ENCODE measurements around the gene GNL1. TPM values are rescaled to one million over a fixed set of nuclear protein-coding genes. Genes with fewer than 3 reads are reported as not detected.
"Not testable (repeated sequence)": the region's sequence is repeated elsewhere in the genome, so short reads cannot be mapped to it uniquely, and the experiment has no call there.

Gene GNL1
- total RNA-seq, 1 donor from 2014 or later: 81.0 TPM

DNA sequence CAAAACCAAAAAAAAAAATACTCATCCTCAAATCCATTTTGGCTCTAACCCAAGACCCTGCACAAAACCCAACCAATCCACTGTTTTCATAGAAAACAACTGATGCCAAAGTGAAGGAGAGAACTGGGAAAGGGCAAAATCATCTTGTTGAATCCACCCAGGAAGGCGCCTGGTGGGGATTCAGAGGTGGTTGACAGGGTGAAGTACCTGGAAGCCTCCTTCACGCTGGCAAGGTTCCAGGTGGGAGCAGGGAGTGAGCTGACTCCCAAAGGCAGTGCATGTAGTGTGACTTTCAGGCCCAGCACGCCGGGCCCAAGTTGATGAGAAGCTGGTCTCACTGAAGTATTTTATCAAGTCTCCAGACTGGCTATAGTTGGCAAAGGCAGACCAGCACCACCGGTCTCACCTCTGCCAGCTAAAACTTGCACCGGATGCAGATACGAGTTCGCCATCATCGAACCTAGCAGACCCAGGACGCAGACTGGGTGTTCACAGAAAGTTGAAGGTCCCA, 44.2 kb upstream of the GNL1 start:
- no peak overlapping the region for H3K4me3 Mint-ChIP-seq (ENCODE audit: unreplicated experiment)
- H3K27ac Mint-ChIP-seq (ENCODE audit: unreplicated experiment): peak overlapping the region; percentile 32
- peaks cover 6% of the 10 kb centered on the region for H3K4me1 Mint-ChIP-seq (ENCODE audit: unreplicated experiment)
- no peak for TF ChIP-seq CTCF (IDR thresholded peaks at IDR 0.05)
- DNase-seq (ENCODE audit: extremely low spot score, unreplicated experiment): no peak
- H3K9me3 Mint-ChIP-seq (ENCODE audit: unreplicated experiment): no peaks in the 10 kb centered on the region
- peaks cover 30% of the 10 kb centered on the region for H3K36me3 Mint-ChIP-seq (ENCODE audit: unreplicated experiment)
- H3K27me3 Mint-ChIP-seq (ENCODE audit: unreplicated experiment): no peaks in the 10 kb centered on the region

- Mint-ChIP-seq H3K9me3 (ENCODE audit: unreplicated experiment) (no peaks in the 10 kb centered on the region), H3K4me1 (ENCODE audit: unreplicated experiment) (peaks cover 6% of the 10 kb centered on the region), H3K27ac (ENCODE audit: unreplicated experiment) (no peak overlapping the region), H3K4me3 (ENCODE audit: unreplicated experiment) (no peak overlapping the region), H3K27me3 (ENCODE audit: unreplicated experiment) (no peaks in the 10 kb centered on the region), H3K36me3 (ENCODE audit: unreplicated experiment) (peaks cover 22% of the 10 kb centered on the region)
- no peak for DNase-seq (ENCODE audit: extremely low spot score, unreplicated experiment)
- no peak for TF ChIP-seq CTCF (IDR thresholded peaks at IDR 0.05)
Measured at GRCh38 chr6:30599625-30600324, 43.5 kb upstream of the GNL1 start.

DNA sequence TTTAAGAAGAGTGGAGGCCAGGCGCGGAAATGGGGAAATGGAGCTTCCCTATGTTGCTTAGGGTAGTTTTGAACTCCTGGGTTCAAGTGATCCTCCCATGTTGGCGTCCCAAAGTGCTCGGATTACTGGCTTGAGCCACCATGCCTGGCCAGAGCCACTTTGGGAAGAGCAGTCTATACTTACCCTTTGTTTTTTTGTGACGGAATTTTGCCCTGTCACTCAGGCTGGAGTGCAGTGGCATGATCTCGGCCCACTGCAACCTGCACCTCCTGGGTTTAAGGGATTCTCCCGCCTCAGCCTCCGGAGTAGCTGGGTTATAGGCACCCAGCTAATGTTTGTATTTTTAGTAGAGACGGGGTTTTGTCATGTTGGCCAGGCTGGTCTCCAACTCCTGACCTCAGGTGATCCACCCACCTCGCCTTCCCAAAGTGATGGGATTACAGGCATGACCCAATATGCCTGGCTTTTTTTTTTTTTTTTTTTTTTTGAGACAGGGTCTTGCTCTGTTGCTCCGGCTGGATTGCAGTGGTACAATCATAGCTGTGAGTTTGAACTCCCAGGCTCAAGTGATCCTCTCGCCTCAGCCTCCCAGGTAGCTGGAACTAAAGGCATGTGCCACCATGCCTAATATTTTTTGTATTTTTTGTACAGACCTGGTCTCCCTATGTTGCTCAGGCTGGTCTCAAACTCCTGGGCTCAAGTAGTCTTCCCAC, 42.8 kb upstream of the GNL1 start:
- no peak overlapping the region for H3K27ac Mint-ChIP-seq (ENCODE audit: unreplicated experiment)
- H3K9me3 Mint-ChIP-seq (ENCODE audit: unreplicated experiment): no peaks in the 10 kb centered on the region
- H3K27me3 Mint-ChIP-seq (ENCODE audit: unreplicated experiment): no peaks in the 10 kb centered on the region
- DNase-seq (ENCODE audit: extremely low spot score, unreplicated experiment): no peak
- TF ChIP-seq CTCF (IDR thresholded peaks at IDR 0.05): no peak
- no peak overlapping the region for H3K4me3 Mint-ChIP-seq (ENCODE audit: unreplicated experiment)
- peaks cover 17% of the 10 kb centered on the region for H3K36me3 Mint-ChIP-seq (ENCODE audit: unreplicated experiment)
- H3K4me1 Mint-ChIP-seq (ENCODE audit: unreplicated experiment): peaks cover 6% of the 10 kb centered on the region

DNA sequence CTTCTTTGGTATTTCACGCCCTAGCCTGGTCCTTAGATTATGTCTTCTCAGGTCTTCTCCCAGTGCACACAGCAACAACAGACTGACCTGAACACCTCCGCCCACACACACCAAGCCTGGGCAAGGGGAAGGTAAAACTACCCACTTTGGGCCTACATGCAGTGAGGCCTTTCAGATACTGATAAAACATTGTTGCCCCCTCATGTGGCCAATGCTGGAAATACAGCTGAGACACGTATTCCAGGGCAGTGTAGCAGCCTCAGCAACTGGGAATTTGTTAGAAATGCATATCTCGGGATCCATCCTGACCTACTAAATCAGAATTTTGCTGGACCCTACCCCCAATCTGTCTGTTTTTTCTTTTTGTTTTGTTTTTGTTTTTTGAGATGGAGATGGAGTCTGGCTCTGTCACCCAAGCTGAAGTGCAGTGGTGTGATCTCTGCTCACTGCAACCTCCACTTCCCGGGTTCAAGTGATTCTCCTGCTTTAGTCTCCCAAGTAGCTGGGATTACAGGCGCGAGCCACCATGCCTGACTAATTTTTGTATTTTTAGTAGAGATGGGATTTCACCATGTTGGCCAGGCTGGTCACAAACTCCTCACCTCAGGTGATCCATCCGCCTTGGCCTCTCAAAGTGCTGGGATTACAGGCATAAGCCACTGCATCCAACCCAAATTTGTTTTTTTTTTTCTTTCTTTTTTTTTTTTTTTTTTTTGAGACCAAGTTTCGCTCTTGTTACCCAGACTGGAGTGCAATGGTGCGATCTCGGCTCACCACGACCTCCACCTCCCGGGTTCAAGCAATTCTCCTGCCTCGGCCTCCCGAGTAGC, 41.2 kb upstream of the GNL1 start:
- not testable (repeated sequence) for H3K4me3 Mint-ChIP-seq (ENCODE audit: unreplicated experiment); H3K9me3 Mint-ChIP-seq (ENCODE audit: unreplicated experiment); H3K4me1 Mint-ChIP-seq (ENCODE audit: unreplicated experiment); H3K36me3 Mint-ChIP-seq (ENCODE audit: unreplicated experiment); H3K27me3 Mint-ChIP-seq (ENCODE audit: unreplicated experiment)
- TF ChIP-seq CTCF (IDR thresholded peaks at IDR 0.05): peak; percentile 76
- H3K27ac Mint-ChIP-seq (ENCODE audit: unreplicated experiment): peak overlapping the region; percentile 32
- peak; percentile 90 for DNase-seq (ENCODE audit: extremely low spot score, unreplicated experiment)

Measured in osteocyte (in vitro differentiated cells).